Measurements from ENCODE around the gene FRMD4A.
"Not testable (repeated sequence)": the region's sequence is repeated elsewhere in the genome, so short reads cannot be mapped to it uniquely, and the experiment has no call there.

Gene FRMD4A

GRCh38 chr10:13868528-13869294, 462.0 kb downstream of the FRMD4A start:
- DNase-seq: no peak

- DNase-seq: no peak
Observed at GRCh38 chr10:13867822-13868221, 462.9 kb downstream of the FRMD4A start.

- no peak for DNase-seq
Observed at GRCh38 chr10:13865758-13866491, 464.8 kb downstream of the FRMD4A start.

GRCh38 chr10:13865220-13865619, 465.5 kb downstream of the FRMD4A start:
- not testable (repeated sequence) for DNase-seq

- no peak for DNase-seq
Observed at GRCh38 chr10:13862546-13863233, 468.0 kb downstream of the FRMD4A start.

- DNase-seq: no peak
Observed at GRCh38 chr10:13860886-13861285, 469.8 kb downstream of the FRMD4A start.

- DNase-seq: no peak
Observed at GRCh38 chr10:13859979-13860654, 470.6 kb downstream of the FRMD4A start.

- DNase-seq: no peak
Observed at GRCh38 chr10:13858709-13859108, 472.0 kb downstream of the FRMD4A start.

GRCh38 chr10:13857451-13857850, 473.3 kb downstream of the FRMD4A start:
- no peak for DNase-seq

- DNase-seq: no peak
Observed at GRCh38 chr10:13853854-13854253, 476.9 kb downstream of the FRMD4A start.

- DNase-seq: no peak
Observed at GRCh38 chr10:13852872-13853271, 477.9 kb downstream of the FRMD4A start.

GRCh38 chr10:13851906-13852305, 478.8 kb downstream of the FRMD4A start:
- DNase-seq: no peak

GRCh38 chr10:13848520-13849445, 481.9 kb downstream of the FRMD4A start:
- DNase-seq: peak; percentile 71

GRCh38 chr10:13847201-13847631, 483.5 kb downstream of the FRMD4A start:
- no peak for DNase-seq

GRCh38 chr10:13845897-13846296, 484.8 kb downstream of the FRMD4A start:
- no peak for DNase-seq

GRCh38 chr10:13844651-13845050, 486.1 kb downstream of the FRMD4A start:
- no peak for DNase-seq

- no peak for DNase-seq
Observed at GRCh38 chr10:13842117-13842516, 488.6 kb downstream of the FRMD4A start.

GRCh38 chr10:13840036-13840435, 490.7 kb downstream of the FRMD4A start:
- no peak for DNase-seq

GRCh38 chr10:13839430-13839990, 491.2 kb downstream of the FRMD4A start:
- no peak for DNase-seq

GRCh38 chr10:13839030-13839429, 491.7 kb downstream of the FRMD4A start:
- no peak for DNase-seq

- DNase-seq: no peak
Observed at GRCh38 chr10:13837966-13838365, 492.8 kb downstream of the FRMD4A start.

Measured in NCI-H1694 (cell line).